DOHH2 (cell line): ENCODE data around the gene LAMP2.

Experiments used
- CTCF ChIP-seq: fragments of 200-600 bp; sonication (generic); IDR thresholded peaks from one replicate; pipeline ENCODE4 v1.5.1; 2014; ENCODE audit warnings: antibody characterized with exemption, mild to moderate bottlenecking, low read depth, low read length; ENCODE audit not compliant: poor library complexity, severe bottlenecking
- EZH2phosphoT487 ChIP-seq: fragments of 200-600 bp; sonication (generic); IDR thresholded peaks from 2 replicates; pipeline ENCODE4 v1.6.1; 2017; ENCODE audit warnings: borderline replicate concordance, mild to moderate bottlenecking, antibody characterized with exemption, low read length, moderate library complexity, mixed read lengths

GRCh38 chrX:120464411-120464810 lies 4.7 kb downstream of the LAMP2 start:
- TF ChIP-seq CTCF (no peak), EZH2phosphoT487 (no peak)
